Suprapubic skin (tissue), 4 donors: ENCODE results near the gene TACC3. TPM values are rescaled to one million over a fixed set of nuclear protein-coding genes. Genes with fewer than 3 reads are reported as not detected.
A peak's percentile ranks its signal among the peaks of the same experiment; 100 is the strongest.

Experiments used
- DNase-seq, 2 donors: peaks; one replicate each; pipeline ENCODE4 v3.0.0-alpha.2; 2019; ENCODE audit warnings: low spot score in 2 of 2
- H3K27ac ChIP-seq: fragments of 200-600 bp; sonication (generic); one replicate; pipeline ENCODE4 v1.5.1; 2019
- H3K27me3 ChIP-seq: fragments of 200-600 bp; sonication (generic); one replicate; pipeline ENCODE4 v1.5.1; 2019
- H3K36me3 ChIP-seq: fragments of 200-600 bp; sonication (generic); one replicate; pipeline ENCODE4 v1.5.1; 2019
- H3K4me1 ChIP-seq: fragments of 200-600 bp; sonication (generic); one replicate; pipeline ENCODE4 v1.5.1; 2019
- H3K4me3 ChIP-seq: fragments of 200-600 bp; sonication (generic); one replicate; pipeline ENCODE4 v1.5.1; 2019; ENCODE audit warnings: mild to moderate bottlenecking
- H3K9me3 ChIP-seq: fragments of 200-600 bp; sonication (generic); one replicate; pipeline ENCODE4 v1.5.1; 2019
- EP300 ChIP-seq: sonication (generic); formaldehyde crosslinking; IDR thresholded peaks from one replicate; pipeline ENCODE4 v1.6.1; 2017; ENCODE audit warnings: antibody characterized with exemption
- POLR2A ChIP-seq, 2 donors: fragments of 450-650 bp; IDR thresholded peaks; one replicate each; pipeline ENCODE4 v1.6.1; 2017; ENCODE audit warnings: antibody characterized with exemption in 2 of 2, mild to moderate bottlenecking in 2 of 2, moderate library complexity in 2 of 2
- POLR2AphosphoS5 ChIP-seq, 3 donors: sonication (generic); formaldehyde crosslinking; IDR thresholded peaks; one replicate each; pipeline ENCODE4 v1.6.1; 2017; ENCODE audit warnings: antibody characterized with exemption in 3 of 3
- WGBS: methylation state at CpG from one replicate; pipeline ENCODE4 v1.1.5; 2018; 5-methylcytosine and 5-hydroxymethylcytosine counted together
- total RNA-seq, 4 donors: library from RNA; depleted of rRNA; stranded (reverse); fragments of >200 nt; gene quantifications; one replicate each; pipeline ENCODE4 v1.1.0, GENCODE V29; 2016
- TF ChIP-seq, protein P1 (sequence below), 2 donors: fragments of 200-600 bp in 1 of 2; fragments of 450-650 bp in 1 of 2; sonication (generic) in 1 of 2; IDR thresholded peaks; one replicate each; pipeline ENCODE4 v1.5.1; 2016 to 2019; ENCODE audit warnings: antibody characterized with exemption in 2 of 2, mild to moderate bottlenecking in 1 of 2, moderate library complexity in 1 of 2

Gene TACC3
- total RNA-seq, 4 donors from 2014 or later = 7.2 to 11.7 (median 8.8) TPM

DNA sequence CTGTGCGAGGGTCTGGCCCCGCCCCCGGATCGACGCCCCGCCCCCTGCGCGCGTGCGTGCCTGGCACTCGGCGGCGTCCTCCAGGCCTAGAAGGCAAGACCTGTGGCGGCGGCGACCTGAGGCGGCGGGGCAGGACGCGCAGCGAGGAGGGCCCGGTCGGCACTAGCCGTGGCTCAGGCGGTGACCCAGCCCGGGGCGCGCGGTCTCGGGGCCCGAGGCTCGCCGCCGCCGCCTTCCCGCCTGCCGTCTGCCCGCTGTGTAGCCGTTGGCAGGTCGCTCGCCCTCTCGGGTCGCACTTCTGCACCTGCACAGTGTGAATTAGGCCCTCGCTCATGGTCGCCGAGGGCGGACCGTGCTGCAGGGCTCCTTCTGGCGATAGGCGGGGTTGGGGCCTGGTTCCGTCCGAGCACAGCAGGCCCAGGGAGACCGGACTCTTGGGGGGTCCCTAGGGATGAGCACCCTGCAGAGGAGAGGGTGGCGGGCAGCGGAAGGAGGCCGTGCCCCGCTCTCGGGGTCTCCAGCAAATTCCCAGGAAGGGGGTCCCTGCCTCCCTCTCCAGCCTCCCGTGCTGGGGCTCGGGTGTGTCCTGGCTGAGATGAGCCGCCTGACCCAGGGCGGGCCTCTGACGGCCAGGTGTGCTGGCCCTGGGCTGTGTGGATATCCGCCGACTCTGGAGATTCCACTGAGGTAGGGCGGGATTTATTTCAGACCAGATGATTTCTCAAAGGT is 36.7 kb upstream of the TACC3 start:
- peak overlapping the region; percentile 76 for H3K4me3 ChIP-seq
- TF ChIP-seq, protein P1, sequence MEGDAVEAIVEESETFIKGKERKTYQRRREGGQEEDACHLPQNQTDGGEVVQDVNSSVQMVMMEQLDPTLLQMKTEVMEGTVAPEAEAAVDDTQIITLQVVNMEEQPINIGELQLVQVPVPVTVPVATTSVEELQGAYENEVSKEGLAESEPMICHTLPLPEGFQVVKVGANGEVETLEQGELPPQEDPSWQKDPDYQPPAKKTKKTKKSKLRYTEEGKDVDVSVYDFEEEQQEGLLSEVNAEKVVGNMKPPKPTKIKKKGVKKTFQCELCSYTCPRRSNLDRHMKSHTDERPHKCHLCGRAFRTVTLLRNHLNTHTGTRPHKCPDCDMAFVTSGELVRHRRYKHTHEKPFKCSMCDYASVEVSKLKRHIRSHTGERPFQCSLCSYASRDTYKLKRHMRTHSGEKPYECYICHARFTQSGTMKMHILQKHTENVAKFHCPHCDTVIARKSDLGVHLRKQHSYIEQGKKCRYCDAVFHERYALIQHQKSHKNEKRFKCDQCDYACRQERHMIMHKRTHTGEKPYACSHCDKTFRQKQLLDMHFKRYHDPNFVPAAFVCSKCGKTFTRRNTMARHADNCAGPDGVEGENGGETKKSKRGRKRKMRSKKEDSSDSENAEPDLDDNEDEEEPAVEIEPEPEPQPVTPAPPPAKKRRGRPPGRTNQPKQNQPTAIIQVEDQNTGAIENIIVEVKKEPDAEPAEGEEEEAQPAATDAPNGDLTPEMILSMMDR (IDR thresholded peaks at IDR 0.05) = no peak
- TF ChIP-seq POLR2A (IDR thresholded peaks at IDR 0.05) (no peak), POLR2AphosphoS5 (IDR thresholded peaks at IDR 0.05) (no peak), EP300 (no peak)
- H3K9me3 ChIP-seq = no peaks in the 10 kb centered on the region
- H3K36me3 ChIP-seq = no peaks in the 10 kb centered on the region
- no peaks in the 10 kb centered on the region for H3K27me3 ChIP-seq
- DNase-seq = peak; percentile 92 to 94
- H3K27ac ChIP-seq = no peak overlapping the region
- 41% methylated on average over 8 of the region's 66 CpGs for WGBS
- H3K4me1 ChIP-seq = peaks cover 22% of the 10 kb centered on the region

DNA sequence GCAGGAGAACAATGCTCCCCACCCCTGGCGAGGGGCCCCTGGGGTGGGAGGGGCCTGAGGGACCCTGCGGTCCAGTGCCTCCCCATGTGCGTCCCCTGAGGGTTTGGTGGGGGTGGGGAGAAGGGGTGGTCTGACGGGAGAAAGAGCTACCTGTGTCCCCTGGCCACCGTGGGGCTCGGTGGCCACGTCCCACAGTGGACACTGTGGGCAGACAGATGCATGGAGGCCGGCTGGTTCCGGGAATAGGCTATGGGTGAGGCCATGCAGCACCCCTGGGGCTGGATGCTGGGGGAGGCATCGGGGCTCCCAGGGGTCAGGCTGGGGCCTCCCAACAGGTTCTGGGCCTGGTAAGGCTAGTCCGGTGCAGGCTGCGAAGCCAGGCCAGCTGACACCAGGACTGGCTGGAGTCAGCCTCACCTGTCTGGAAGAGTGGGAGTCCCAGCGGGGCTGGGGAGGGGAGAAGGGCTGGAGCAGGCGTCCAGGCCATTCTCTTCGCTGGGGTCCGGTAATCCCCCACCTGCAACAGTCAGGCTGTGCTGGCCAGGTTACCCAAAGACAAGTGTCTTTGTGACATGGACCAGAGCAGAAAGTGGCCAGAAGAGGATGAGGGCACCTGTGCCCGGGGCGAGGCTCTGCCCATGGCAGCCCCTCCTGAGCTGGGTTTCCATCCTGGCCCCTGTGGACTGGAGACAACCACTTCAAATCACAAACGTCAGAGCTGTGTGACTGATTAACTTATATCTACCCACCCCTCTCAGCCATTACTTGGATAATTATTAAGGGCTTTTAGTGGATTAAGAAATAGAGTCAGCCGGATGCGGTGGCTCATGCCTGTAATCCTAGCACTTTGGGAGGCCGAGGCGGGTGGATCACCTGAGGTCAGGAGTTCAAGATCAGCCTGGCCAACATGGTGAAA is 35.8 kb upstream of the TACC3 start:
- no peak for DNase-seq
- Histone ChIP-seq H3K4me3 (peak overlapping the region; percentile 76), H3K27ac (no peak overlapping the region), H3K27me3 (no peaks in the 10 kb centered on the region), H3K36me3 (peaks cover 3% of the 10 kb centered on the region), H3K9me3 (no peaks in the 10 kb centered on the region), H3K4me1 (peaks cover 22% of the 10 kb centered on the region)
- 85% methylated on average over 11 of the region's 23 CpGs for WGBS
- TF ChIP-seq EP300 (no peak), POLR2AphosphoS5 (IDR thresholded peaks at IDR 0.05) (no peak), POLR2A (IDR thresholded peaks at IDR 0.05) (no peak)
- TF ChIP-seq, protein P1 (IDR thresholded peaks at IDR 0.05) = no peak

DNA sequence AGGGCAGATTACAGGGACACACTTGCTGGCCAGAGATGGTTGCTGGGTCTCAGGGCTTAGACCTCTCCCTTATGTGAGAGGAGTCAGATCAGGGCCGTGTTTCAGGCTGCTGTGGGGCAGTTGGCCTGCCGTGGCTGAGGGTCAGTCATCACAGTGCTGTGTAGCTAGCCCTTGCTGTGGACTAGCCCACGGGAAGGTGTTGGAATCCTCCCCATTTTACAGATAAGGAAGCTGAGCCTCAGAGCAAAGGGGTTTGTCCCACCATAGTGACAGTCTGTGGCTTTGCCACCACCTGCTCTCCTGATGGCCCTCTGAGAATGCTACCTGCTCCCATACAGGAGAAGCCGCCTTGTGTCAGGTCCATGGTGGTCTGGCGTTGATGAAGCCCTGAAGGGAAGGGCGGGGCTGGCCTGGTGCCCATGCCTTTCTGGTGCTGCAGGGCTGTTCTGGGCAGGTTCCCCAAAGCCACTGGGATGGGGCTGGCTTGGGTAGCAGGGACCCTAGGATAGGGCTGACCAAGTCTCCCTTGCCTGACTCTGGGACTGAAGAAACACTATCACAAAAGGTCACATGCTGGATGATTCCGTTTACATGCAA is 34.8 kb upstream of the TACC3 start:
- Histone ChIP-seq H3K27me3 (no peaks in the 10 kb centered on the region), H3K4me1 (peaks cover 22% of the 10 kb centered on the region), H3K36me3 (peaks cover 13% of the 10 kb centered on the region), H3K4me3 (no peak overlapping the region), H3K27ac (no peak overlapping the region), H3K9me3 (no peaks in the 10 kb centered on the region)
- DNase-seq = no peak
- TF ChIP-seq POLR2AphosphoS5 (IDR thresholded peaks at IDR 0.05) (no peak), EP300 (no peak), POLR2A (IDR thresholded peaks at IDR 0.05) (no peak)
- TF ChIP-seq, protein P1 (IDR thresholded peaks at IDR 0.05) = no peak
- WGBS = 51% methylated on average over 4 of the region's 7 CpGs

DNA sequence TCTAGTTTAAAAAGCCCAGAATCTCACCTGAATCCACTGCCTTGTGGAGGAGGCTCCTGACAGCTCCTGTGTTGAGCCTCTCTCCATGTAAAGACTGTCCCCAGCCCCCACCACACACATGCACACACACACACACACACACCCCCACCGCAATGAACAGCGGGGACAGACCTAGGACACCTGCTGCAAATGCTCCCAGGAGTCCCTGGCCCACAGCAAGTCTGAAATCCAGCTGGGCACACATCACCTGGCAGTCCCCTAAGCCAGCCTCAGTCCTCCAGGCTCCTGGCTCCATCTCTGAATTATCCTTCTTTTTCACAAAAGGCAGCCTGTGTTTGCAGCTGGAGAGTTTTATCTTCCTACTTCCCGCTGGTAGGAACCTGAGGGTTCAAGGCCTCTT is 30.6 kb upstream of the TACC3 start:
- Histone ChIP-seq H3K4me3 (no peak overlapping the region), H3K27ac (no peak overlapping the region), H3K4me1 (peaks cover 4% of the 10 kb centered on the region), H3K27me3 (no peaks in the 10 kb centered on the region), H3K36me3 (peaks cover 44% of the 10 kb centered on the region), H3K9me3 (no peaks in the 10 kb centered on the region)
- no peak for DNase-seq
- WGBS = 93% methylated on average over 3 of the region's 3 CpGs
- TF ChIP-seq, protein P1 (IDR thresholded peaks at IDR 0.05) = no peak
- TF ChIP-seq POLR2A (IDR thresholded peaks at IDR 0.05) = no peak
- no peak for TF ChIP-seq POLR2AphosphoS5 (IDR thresholded peaks at IDR 0.05)
- no peak for TF ChIP-seq EP300
